PC-3 (cell line): ENCODE results near the gene KMT2C. TPM values are rescaled to one million over a fixed set of nuclear protein-coding genes. Genes with fewer than 3 reads are reported as not detected.
"Not testable (repeated sequence)": the region's sequence is repeated elsewhere in the genome, so short reads cannot be mapped to it uniquely, and the experiment has no call there.

Source experiments
- ATAC-seq: fragments of 200-7000 bp; cut with Tn5 transposase; 2 replicates; pipeline ENCODE4 v1.9.1; 2020; ENCODE audit warnings: mild to moderate bottlenecking, moderate library complexity
- BruUV-seq: library from RNA; stranded (reverse); fragments of 400-500 nt; replicated peaks from 2 replicates; lab custom pipeline; 2021; lab: Mats Ljungman, UMichigan
- CTCF ChIA-PET: fragments of 300-600 bp; sonication (Branson Sonifier 250); formaldehyde crosslinking; loops from one replicate; lab custom pipeline; 2022; ENCODE audit warnings: antibody characterized with exemption; lab: Charles Lee
- POLR2A ChIA-PET: fragments of 300-600 bp; sonication (Branson Sonifier 250); formaldehyde crosslinking; loops from one replicate; lab custom pipeline; 2022; ENCODE audit warnings: antibody characterized with exemption; ENCODE audit not compliant: unreplicated experiment; lab: Charles Lee
- DNase-seq: peaks from one replicate; pipeline ENCODE4 v3.0.0-alpha.2; 2015
- H2AFZ ChIP-seq: fragments of 300-600 bp; sonication (generic); 2 replicates; pipeline ENCODE4 v1.6.0; 2016; ENCODE audit warnings: antibody characterized with exemption, low read length
- H3F3A ChIP-seq: fragments of 300-600 bp; sonication (generic); one replicate; pipeline ENCODE4 v1.6.0; 2017; ENCODE audit warnings: antibody characterized with exemption, low read length, control low read depth, mild to moderate bottlenecking; ENCODE audit not compliant: unreplicated experiment
- H3K27ac ChIP-seq: fragments of 300-600 bp; sonication (generic); 2 replicates; pipeline ENCODE4 v1.5.1; 2016; ENCODE audit warnings: mild to moderate bottlenecking, low read length
- H3K27me3 ChIP-seq: fragments of 300-600 bp; sonication (generic); 2 replicates; pipeline ENCODE4 v1.6.1; 2016; ENCODE audit warnings: low read length, mixed read lengths
- H3K36me3 ChIP-seq: fragments of 300-600 bp; sonication (generic); 2 replicates; pipeline ENCODE4 v1.6.1; 2016; ENCODE audit warnings: low read depth, mixed run types, low read length, mixed read lengths
- H3K4me1 ChIP-seq: fragments of 300-600 bp; sonication (generic); 2 replicates; pipeline ENCODE4 v1.5.1; 2016; ENCODE audit warnings: low read length; ENCODE audit not compliant: insufficient read depth
- H3K4me2 ChIP-seq: fragments of 300-600 bp; sonication (generic); 2 replicates; pipeline ENCODE4 v1.6.0; 2016; ENCODE audit warnings: low read length
- H3K4me3 ChIP-seq: fragments of 300-600 bp; sonication (generic); 2 replicates; pipeline ENCODE4 v1.5.1; 2016; ENCODE audit warnings: mild to moderate bottlenecking, low read length, mixed read lengths
- H3K79me2 ChIP-seq: fragments of 300-600 bp; sonication (generic); 2 replicates; pipeline ENCODE4 v1.6.1; 2017; ENCODE audit warnings: low read length, mixed read lengths
- H3K9ac ChIP-seq: fragments of 300-600 bp; sonication (generic); 2 replicates; pipeline ENCODE4 v1.6.0; 2016; ENCODE audit warnings: mild to moderate bottlenecking, low read length
- H3K9me2 ChIP-seq: fragments of 300-600 bp; sonication (generic); replicated peaks from 2 replicates; pipeline ENCODE4 v1.6.1; 2016; ENCODE audit warnings: mixed run types, low read length, mixed read lengths
- H3K9me3 ChIP-seq: fragments of 300-600 bp; sonication (generic); 2 replicates; pipeline ENCODE4 v1.6.1; 2016; ENCODE audit warnings: low read length, mixed read lengths
- H4K20me1 ChIP-seq: fragments of 300-600 bp; sonication (generic); 2 replicates; pipeline ENCODE4 v1.6.1; 2016; ENCODE audit warnings: low read length, mixed read lengths
- CTCF ChIP-seq: fragments of 300-600 bp; sonication (generic); conservative IDR thresholded peaks from 2 replicates; pipeline ENCODE4 v1.5.1; 2017; ENCODE audit warnings: antibody characterized with exemption, low read depth, mild to moderate bottlenecking, low read length
- EZH2 ChIP-seq: fragments of 300-600 bp; sonication (generic); IDR thresholded peaks from one replicate; pipeline ENCODE4 v1.6.1; 2017; ENCODE audit warnings: antibody characterized with exemption, mild to moderate bottlenecking, low read length; ENCODE audit not compliant: unreplicated experiment
- EZH2phosphoT487 ChIP-seq: fragments of 300-600 bp; sonication (generic); IDR thresholded peaks from 2 replicates; pipeline ENCODE4 v1.6.1; 2018; ENCODE audit warnings: mild to moderate bottlenecking, antibody characterized with exemption, low read length, borderline replicate concordance
- intact Hi-C: fragments of 100-400 bp; cut with micrococcal nuclease; formaldehyde crosslinking; loops from 2 replicates; pipeline ENCODE4 v1.9.0; 2023
- total RNA-seq: library from RNA; depleted of rRNA; stranded (reverse); fragments of >200 nt; gene quantifications from 2 replicates; pipeline ENCODE4 v1.2.3, GENCODE V29; 2014

KMT2C gene
- total RNA-seq, 1 experiment from 2014 or later = 15.3 TPM

DNA sequence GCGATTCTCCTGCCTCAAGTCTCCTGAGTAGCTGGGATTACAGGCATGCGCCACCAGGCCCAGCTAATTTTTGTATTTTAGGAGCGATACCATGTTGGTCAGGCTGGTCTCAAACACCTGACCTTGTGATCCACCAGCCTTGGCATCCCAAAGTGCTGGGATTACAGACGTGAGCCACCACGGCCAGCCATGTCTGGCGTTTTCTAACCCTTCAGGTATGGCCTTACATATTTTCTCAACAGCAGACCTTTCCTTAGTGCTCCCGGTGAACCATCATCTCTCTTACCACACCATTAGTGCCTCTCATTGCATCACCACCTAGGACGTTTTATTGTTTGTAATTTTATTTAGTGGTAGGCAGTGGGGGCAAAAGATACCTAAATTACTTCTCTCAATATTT, 194.5 kb downstream of the KMT2C start:
- not testable (repeated sequence) for H4K20me1 ChIP-seq, H3K27ac ChIP-seq

DNA sequence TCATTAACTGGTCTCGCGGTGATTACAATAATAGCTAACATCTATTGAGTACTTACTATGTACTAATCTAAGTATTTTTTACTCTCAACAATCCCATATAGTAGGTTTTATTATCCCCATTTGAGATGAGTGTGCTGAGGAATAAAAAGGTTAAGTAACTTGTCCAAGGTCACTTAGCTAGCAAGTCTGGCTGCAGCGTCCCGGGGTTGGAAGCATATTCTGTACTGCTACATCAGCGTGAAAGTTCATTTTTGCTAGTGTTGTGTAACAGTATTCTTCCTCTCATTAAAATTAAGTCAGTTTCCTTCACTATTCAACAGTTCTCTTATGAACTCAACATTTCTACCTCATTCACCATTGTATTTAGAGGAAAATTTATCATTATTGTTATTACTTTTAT, 199.5 kb downstream of the KMT2C start:
- H3K4me1 ChIP-seq, H4K20me1 ChIP-seq, H3K4me3 ChIP-seq, H3F3A ChIP-seq, H3K79me2 ChIP-seq, H3K27ac ChIP-seq, POLR2A ChIA-PET, intact Hi-C loops, DNase-seq, H3K9me3 ChIP-seq, H3K27me3 ChIP-seq, H3K9ac ChIP-seq, ATAC-seq, H3K4me2 ChIP-seq, H3K9me2 ChIP-seq, H2AFZ ChIP-seq, BruUV-seq, CTCF ChIA-PET, H3K36me3 ChIP-seq: not testable (repeated sequence)

More for the DNA sequence above, 194.5 kb downstream of the KMT2C start:
- H3K9me3 ChIP-seq, BruUV-seq, CTCF ChIA-PET, H3K27me3 ChIP-seq, DNase-seq, H2AFZ ChIP-seq, H3K36me3 ChIP-seq, ATAC-seq, intact Hi-C loops, H3K4me1 ChIP-seq, H3K4me2 ChIP-seq, H3K79me2 ChIP-seq, H3F3A ChIP-seq, H3K9me2 ChIP-seq, H3K9ac ChIP-seq, H3K4me3 ChIP-seq, POLR2A ChIA-PET: not testable (repeated sequence)

DNA sequence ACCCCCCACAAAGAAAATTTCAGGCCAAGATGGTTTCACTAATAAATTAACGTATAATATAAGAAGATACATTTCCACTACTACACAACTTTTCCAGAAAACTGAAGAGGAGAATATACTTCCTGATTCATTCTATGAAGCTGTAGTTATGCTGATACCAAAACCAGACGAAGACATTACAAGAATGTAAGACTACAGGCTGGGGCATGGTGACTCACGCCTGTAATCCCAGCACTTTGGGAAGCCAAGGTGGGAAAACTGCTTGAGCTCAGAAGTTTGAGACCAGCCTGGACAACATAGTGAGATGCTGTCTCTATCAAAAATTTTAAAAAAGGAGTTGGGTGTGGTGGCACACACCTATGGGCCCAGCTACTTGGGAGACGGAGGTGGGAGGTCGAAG, 201.4 kb downstream of the KMT2C start:
- CTCF ChIA-PET, H3K27ac ChIP-seq, intact Hi-C loops: not testable (repeated sequence)

DNA sequence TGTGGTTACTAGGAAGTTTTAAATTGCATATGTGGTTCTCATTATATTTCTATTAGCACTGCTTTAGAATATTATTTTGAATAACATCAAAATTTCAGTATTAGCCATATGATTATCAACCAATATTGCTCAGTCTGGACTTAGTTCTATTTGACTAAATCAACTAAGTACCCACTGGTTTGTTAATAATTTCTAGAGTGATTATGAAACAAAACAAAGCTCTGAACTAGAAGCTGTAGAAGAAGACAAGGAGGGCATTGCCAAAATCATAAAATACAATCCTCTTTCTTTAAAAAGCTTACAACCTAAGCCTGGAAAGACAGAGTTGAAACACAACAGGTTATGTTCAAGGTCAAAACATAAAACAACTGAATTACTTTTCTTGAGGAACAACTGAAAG, 204.7 kb downstream of the KMT2C start:
- no peaks in the 10 kb centered on the region for H3K9me3 ChIP-seq
- no peak overlapping the region for H3K4me3 ChIP-seq
- no peaks in the 10 kb centered on the region for H3K79me2 ChIP-seq
- no TSS peak for BruUV-seq
- H3K27ac ChIP-seq = no peak overlapping the region
- ChIA-PET CTCF (no interaction called here), POLR2A (interaction anchor here (0.6 kb wide), 2 partner anchors 12 to 202 kb away, joined by 3 to 4 read pairs; no protein-coding TSS in a partner anchor)
- no peaks in the 10 kb centered on the region for H4K20me1 ChIP-seq
- no peak for TF ChIP-seq EZH2
- no peak for TF ChIP-seq CTCF
- TF ChIP-seq EZH2phosphoT487 = no peak
- no peak overlapping the region for H3K4me2 ChIP-seq
- H2AFZ ChIP-seq = no peak overlapping the region
- no peak overlapping the region for H3K9ac ChIP-seq
- no peaks in the 10 kb centered on the region for H3K27me3 ChIP-seq
- no peaks in the 10 kb centered on the region for H3K36me3 ChIP-seq
- H3K4me1 ChIP-seq = no peaks in the 10 kb centered on the region
- H3F3A ChIP-seq = no peaks in the 10 kb centered on the region
- DNase-seq (no peak), ATAC-seq (no peak)
- intact Hi-C loops = no loop called here
- no peaks in the 10 kb centered on the region for H3K9me2 ChIP-seq

More for the DNA sequence above, 201.4 kb downstream of the KMT2C start:
- H2AFZ ChIP-seq, H4K20me1 ChIP-seq, H3K4me3 ChIP-seq, H3K36me3 ChIP-seq, DNase-seq, ATAC-seq, H3K9me3 ChIP-seq, H3K4me2 ChIP-seq, BruUV-seq, H3K9me2 ChIP-seq, H3K4me1 ChIP-seq, POLR2A ChIA-PET, H3K9ac ChIP-seq, H3F3A ChIP-seq, H3K27me3 ChIP-seq, H3K79me2 ChIP-seq: not testable (repeated sequence)

DNA sequence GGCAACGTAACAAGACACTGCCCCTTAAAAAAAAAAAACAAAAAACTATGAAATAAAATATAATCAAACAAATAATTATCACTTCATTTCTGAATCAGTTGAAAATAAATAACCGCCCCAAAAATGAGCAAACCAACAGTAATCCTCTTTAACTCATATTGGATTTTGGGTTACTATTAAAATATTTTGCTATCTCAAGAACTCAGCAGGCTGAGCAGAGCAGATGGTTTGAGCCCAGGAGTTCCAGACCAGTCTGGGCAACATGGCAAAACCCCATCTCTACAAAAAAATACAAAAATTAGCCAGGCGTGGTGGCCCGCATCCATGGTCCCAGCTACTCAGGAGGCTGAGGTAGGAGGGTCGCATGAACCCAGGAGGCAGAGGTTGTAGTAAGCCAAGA, 216.2 kb downstream of the KMT2C start:
- H3K4me3 ChIP-seq, intact Hi-C loops, H3K27ac ChIP-seq, BruUV-seq, ATAC-seq, H3K9me2 ChIP-seq, H3K27me3 ChIP-seq, H4K20me1 ChIP-seq, H2AFZ ChIP-seq, H3K9ac ChIP-seq, DNase-seq, H3K4me2 ChIP-seq, H3K79me2 ChIP-seq, H3K9me3 ChIP-seq, CTCF ChIA-PET, H3F3A ChIP-seq, H3K36me3 ChIP-seq, H3K4me1 ChIP-seq, POLR2A ChIA-PET: not testable (repeated sequence)

DNA sequence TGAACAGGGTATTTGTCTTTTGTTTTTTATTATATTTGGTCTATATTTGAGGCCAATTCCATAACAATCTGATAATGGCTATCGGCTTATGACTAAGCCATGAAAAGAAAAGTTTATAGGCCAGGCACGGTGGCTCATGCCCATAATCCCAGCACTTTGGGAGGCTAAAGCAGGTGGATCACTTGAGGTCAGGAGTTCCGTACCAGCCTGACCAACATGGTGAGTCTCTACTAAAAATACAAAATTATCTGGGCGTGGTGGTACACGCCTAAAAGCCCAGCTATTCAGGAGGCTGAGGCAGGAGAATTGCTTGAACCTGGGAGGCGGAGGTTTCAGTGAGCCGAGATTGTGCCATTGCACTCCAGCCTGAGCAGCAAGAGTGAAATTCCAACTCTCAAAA, 227.0 kb downstream of the KMT2C start:
- H2AFZ ChIP-seq, H3K79me2 ChIP-seq, CTCF ChIA-PET, H4K20me1 ChIP-seq, H3K27ac ChIP-seq, H3K4me1 ChIP-seq, H3K9me2 ChIP-seq, DNase-seq, H3K27me3 ChIP-seq, H3F3A ChIP-seq, H3K4me2 ChIP-seq, POLR2A ChIA-PET, BruUV-seq, H3K4me3 ChIP-seq, intact Hi-C loops, H3K9me3 ChIP-seq, H3K36me3 ChIP-seq, H3K9ac ChIP-seq: not testable (repeated sequence)
- peak; percentile 49 for ATAC-seq
